ENCODE measurements around the gene INSYN2B.

Gene INSYN2B

GRCh38 chr5:169980418-169981053, at the start of gene INSYN2B:
Gene INSYN2B (minus strand): TSS chr5:169980495. CDS start chr5:169883898, 96,597 bp downstream.
- DNase-seq: peak; percentile 54

GRCh38 chr5:170028124-170028523, 47.8 kb upstream of the INSYN2B start:
- DNase-seq: no peak

GRCh38 chr5:170025853-170026252, 45.6 kb upstream of the INSYN2B start:
- no peak for DNase-seq

GRCh38 chr5:170021506-170021905, 41.2 kb upstream of the INSYN2B start:
- DNase-seq: no peak

- no peak for DNase-seq
Measured at GRCh38 chr5:170020423-170020822, 40.1 kb upstream of the INSYN2B start.

- no peak for DNase-seq
Measured at GRCh38 chr5:170012622-170013021, 32.3 kb upstream of the INSYN2B start.

GRCh38 chr5:170011751-170012150, 31.5 kb upstream of the INSYN2B start:
- DNase-seq: no peak

GRCh38 chr5:170010595-170010994, 30.3 kb upstream of the INSYN2B start:
- DNase-seq: no peak

- no peak for DNase-seq
Measured at GRCh38 chr5:170008376-170008775, 28.1 kb upstream of the INSYN2B start.

GRCh38 chr5:170006021-170006420, 25.7 kb upstream of the INSYN2B start:
- DNase-seq: no peak

- DNase-seq: no peak
Measured at GRCh38 chr5:170000155-170000554, 19.9 kb upstream of the INSYN2B start.

GRCh38 chr5:169999621-170000020, 19.3 kb upstream of the INSYN2B start:
- DNase-seq: no peak

- no peak for DNase-seq
Measured at GRCh38 chr5:169997798-169998197, 17.5 kb upstream of the INSYN2B start.

- DNase-seq: no peak
Measured at GRCh38 chr5:169993485-169993790, 13.1 kb upstream of the INSYN2B start.

- DNase-seq: no peak
Measured at GRCh38 chr5:169992789-169993484, 12.6 kb upstream of the INSYN2B start.

GRCh38 chr5:169991115-169991869, 11.0 kb upstream of the INSYN2B start:
- DNase-seq: no peak

- DNase-seq: no peak
Measured at GRCh38 chr5:169989365-169989764, 9.1 kb upstream of the INSYN2B start.

- DNase-seq: no peak
Measured at GRCh38 chr5:169988947-169989346, 8.7 kb upstream of the INSYN2B start.

GRCh38 chr5:169988206-169988605, 7.9 kb upstream of the INSYN2B start:
- DNase-seq: no peak

GRCh38 chr5:169979871-169980270, 424 bp downstream of the INSYN2B start:
- DNase-seq: no peak

- DNase-seq: no peak
Measured at GRCh38 chr5:169978714-169979113, 1.6 kb downstream of the INSYN2B start.

- DNase-seq: no peak
Measured at GRCh38 chr5:169974121-169974770, 6.0 kb downstream of the INSYN2B start.

GRCh38 chr5:169973056-169973455, 7.2 kb downstream of the INSYN2B start:
- no peak for DNase-seq

GRCh38 chr5:169971780-169972179, 8.5 kb downstream of the INSYN2B start:
- DNase-seq: no peak
